ENCODE results near the gene EPC2.

- TF ChIP-seq CTCF (IDR thresholded peaks at IDR 0.05; ENCODE audit: low read depth, low read length), result no peak
- TF ChIP-seq MAX (IDR thresholded peaks at IDR 0.05; ENCODE audit: low read depth, low read length), result no peak
These were observed 59.7 kb downstream of the EPC2 start for GRCh38 chr2:148704247-148704646.
